SK-N-SH treated with all-trans-retinoic acid at 6 μM for 48 hours (cell line): ENCODE data around the gene LIFR.
A peak's percentile ranks its signal among the peaks of the same experiment; 100 is the strongest.

Experiments used
- ATAC-seq: fragments of 200-7000 bp; cut with Tn5 transposase; 3 replicates; pipeline ENCODE4 v1.9.1; 2020; ENCODE audit warnings: mild to moderate bottlenecking, moderate library complexity
- ARNTL ChIP-seq: fragments of 450-650 bp; formaldehyde crosslinking; IDR thresholded peaks from 2 replicates; pipeline ENCODE4 v1.5.0; 2020; ENCODE audit warnings: low read depth, mild to moderate bottlenecking, moderate library complexity, borderline replicate concordance
- BACH2 ChIP-seq: fragments of 250-450 bp; sonication (Bioruptor Pico); IDR thresholded peaks from 2 replicates; pipeline ENCODE4 v1.9.0; 2021; ENCODE audit warnings: mild to moderate bottlenecking, borderline replicate concordance
- CREB5 ChIP-seq: fragments of 250-450 bp; sonication (Bioruptor Pico); IDR thresholded peaks from 2 replicates; pipeline ENCODE4 v1.5.1; 2020; ENCODE audit warnings: low read depth, mild to moderate bottlenecking, moderate library complexity
- CSDC2 ChIP-seq: fragments of 250-450 bp; sonication (Bioruptor Pico); IDR thresholded peaks from 2 replicates; pipeline ENCODE4 v1.5.0; 2020; ENCODE audit warnings: mild to moderate bottlenecking, moderate library complexity
- CSRNP3 ChIP-seq: fragments of 250-450 bp; sonication (Bioruptor Pico); IDR thresholded peaks from 2 replicates; pipeline ENCODE4 v1.5.1; 2021; ENCODE audit warnings: mild to moderate bottlenecking, moderate library complexity
- ESRRG ChIP-seq: fragments of 250-450 bp; sonication (Bioruptor Pico); IDR thresholded peaks from 2 replicates; pipeline ENCODE4 v1.6.1; 2021; ENCODE audit warnings: mild to moderate bottlenecking
- GLIS3 ChIP-seq: fragments of 250-450 bp; sonication (Bioruptor Pico); IDR thresholded peaks from 2 replicates; pipeline ENCODE4 v1.5.0; 2020; ENCODE audit warnings: mild to moderate bottlenecking, moderate library complexity
- ISL1 ChIP-seq: fragments of 250-450 bp; sonication (Bioruptor Pico); IDR thresholded peaks from 2 replicates; pipeline ENCODE4 v2.1.2; 2022; ENCODE audit warnings: mild to moderate bottlenecking, moderate library complexity
- OSR1 ChIP-seq: fragments of 250-450 bp; sonication (Bioruptor Pico); IDR thresholded peaks from 2 replicates; pipeline ENCODE4 v1.8.0; 2022; ENCODE audit warnings: moderate library complexity, mild to moderate bottlenecking, inconsistent platforms
- POU6F1 ChIP-seq: fragments of 250-450 bp; sonication (Bioruptor Pico); IDR thresholded peaks from 2 replicates; pipeline ENCODE4 v1.8.0; 2021; ENCODE audit warnings: low read depth, mild to moderate bottlenecking, moderate library complexity, borderline replicate concordance
- PPARA ChIP-seq: fragments of 250-450 bp; sonication (Bioruptor Pico); IDR thresholded peaks from 2 replicates; pipeline ENCODE4 v1.5.0; 2020; ENCODE audit warnings: mild to moderate bottlenecking, borderline replicate concordance
- RARB ChIP-seq: fragments of 250-450 bp; sonication (Bioruptor Pico); IDR thresholded peaks from 2 replicates; pipeline ENCODE4 v1.8.0; 2021; ENCODE audit warnings: mild to moderate bottlenecking, moderate library complexity
- SNAI2 ChIP-seq: fragments of 250-450 bp; sonication (Bioruptor Pico); IDR thresholded peaks from 2 replicates; pipeline ENCODE4 v1.5.0; 2020; ENCODE audit warnings: mild to moderate bottlenecking, moderate library complexity
- TCF4 ChIP-seq: fragments of 250-450 bp; sonication (Bioruptor Pico); IDR thresholded peaks from 2 replicates; pipeline ENCODE4 v1.8.0; 2021; ENCODE audit warnings: mild to moderate bottlenecking, moderate library complexity, borderline replicate concordance
- TOX ChIP-seq: fragments of 250-450 bp; sonication (Bioruptor Pico); IDR thresholded peaks from 2 replicates; pipeline ENCODE4 v1.8.0; 2021; ENCODE audit warnings: mild to moderate bottlenecking, moderate library complexity, borderline replicate concordance
- TSHZ2 ChIP-seq: fragments of 250-450 bp; sonication (Bioruptor Pico); IDR thresholded peaks from 2 replicates; pipeline ENCODE4 v1.5.0; 2020; ENCODE audit warnings: mild to moderate bottlenecking, moderate library complexity
- ZC3H10 ChIP-seq: fragments of 250-450 bp; sonication (Bioruptor Pico); IDR thresholded peaks from 2 replicates; pipeline ENCODE4 v1.5.1; 2021; ENCODE audit warnings: mild to moderate bottlenecking, moderate library complexity
- ZFP3 ChIP-seq: fragments of 250-450 bp; sonication (Bioruptor Pico); IDR thresholded peaks from 2 replicates; pipeline ENCODE4 v1.5.0; 2020; ENCODE audit warnings: mild to moderate bottlenecking, moderate library complexity
- ZFP30 ChIP-seq: fragments of 450-650 bp; formaldehyde crosslinking; IDR thresholded peaks from 2 replicates; pipeline ENCODE4 v1.5.0; 2022; ENCODE audit warnings: mild to moderate bottlenecking, moderate library complexity
- ZNF565 ChIP-seq: fragments of 450-650 bp; formaldehyde crosslinking; conservative IDR thresholded peaks from 2 replicates; pipeline ENCODE4 v1.5.0; 2020; ENCODE audit warnings: low read depth, mild to moderate bottlenecking, moderate library complexity
- ZNF70 ChIP-seq: fragments of 450-650 bp; formaldehyde crosslinking; IDR thresholded peaks from 2 replicates; pipeline ENCODE4 v1.5.0; 2020; ENCODE audit warnings: mild to moderate bottlenecking, moderate library complexity
- ZNF8 ChIP-seq: fragments of 450-650 bp; formaldehyde crosslinking; IDR thresholded peaks from 2 replicates; pipeline ENCODE4 v1.5.0; 2020; ENCODE audit warnings: mild to moderate bottlenecking, moderate library complexity
- TF ChIP-seq, protein P1 (sequence below): fragments of 250-450 bp; sonication (Bioruptor Pico); IDR thresholded peaks from 2 replicates; pipeline ENCODE4 v1.8.0; 2020; ENCODE audit warnings: mild to moderate bottlenecking, moderate library complexity, borderline replicate concordance

Gene LIFR

GRCh38 chr5:38557308-38557710, 863 bp upstream of the LIFR start:
- TF ChIP-seq OSR1 (no peak), PPARA (CRISPR knock-in tag) (no peak), SNAI2 (CRISPR knock-in tag) (no peak), BACH2 (no peak), GLIS3 (CRISPR knock-in tag) (no peak), ISL1 (CRISPR knock-in tag) (no peak), TOX (CRISPR knock-in tag) (no peak), CSRNP3 (CRISPR knock-in tag) (no peak), ZNF70 (no peak), ZFP3 (CRISPR knock-in tag) (no peak), ZNF8 (no peak), TSHZ2 (CRISPR knock-in tag) (no peak; the same call in 1 of the 2 replicates), ARNTL (CRISPR knock-in tag) (no peak), TCF4 (CRISPR knock-in tag) (no peak), CREB5 (CRISPR knock-in tag) (no peak), RARB (CRISPR knock-in tag) (no peak), ZC3H10 (CRISPR knock-in tag) (no peak), POU6F1 (CRISPR knock-in tag) (no peak), ESRRG (CRISPR knock-in tag) (no peak)
- TF ChIP-seq, protein P1, sequence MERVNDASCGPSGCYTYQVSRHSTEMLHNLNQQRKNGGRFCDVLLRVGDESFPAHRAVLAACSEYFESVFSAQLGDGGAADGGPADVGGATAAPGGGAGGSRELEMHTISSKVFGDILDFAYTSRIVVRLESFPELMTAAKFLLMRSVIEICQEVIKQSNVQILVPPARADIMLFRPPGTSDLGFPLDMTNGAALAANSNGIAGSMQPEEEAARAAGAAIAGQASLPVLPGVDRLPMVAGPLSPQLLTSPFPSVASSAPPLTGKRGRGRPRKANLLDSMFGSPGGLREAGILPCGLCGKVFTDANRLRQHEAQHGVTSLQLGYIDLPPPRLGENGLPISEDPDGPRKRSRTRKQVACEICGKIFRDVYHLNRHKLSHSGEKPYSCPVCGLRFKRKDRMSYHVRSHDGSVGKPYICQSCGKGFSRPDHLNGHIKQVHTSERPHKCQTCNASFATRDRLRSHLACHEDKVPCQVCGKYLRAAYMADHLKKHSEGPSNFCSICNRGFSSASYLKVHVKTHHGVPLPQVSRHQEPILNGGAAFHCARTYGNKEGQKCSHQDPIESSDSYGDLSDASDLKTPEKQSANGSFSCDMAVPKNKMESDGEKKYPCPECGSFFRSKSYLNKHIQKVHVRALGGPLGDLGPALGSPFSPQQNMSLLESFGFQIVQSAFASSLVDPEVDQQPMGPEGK (CRISPR knock-in tag), result no peak
- peak; percentile 38; the same call in 2 of the 3 replicates for ATAC-seq

- ATAC-seq, result peak; percentile 60
- TF ChIP-seq ZNF8 (no peak), RARB (CRISPR knock-in tag) (no peak), GLIS3 (CRISPR knock-in tag) (no peak), ZC3H10 (CRISPR knock-in tag) (no peak), TOX (CRISPR knock-in tag) (no peak), TCF4 (CRISPR knock-in tag) (no peak), ZFP3 (CRISPR knock-in tag) (no peak), SNAI2 (CRISPR knock-in tag) (no peak), CSDC2 (CRISPR knock-in tag) (no peak), PPARA (CRISPR knock-in tag) (no peak), ARNTL (CRISPR knock-in tag) (no peak), ISL1 (CRISPR knock-in tag) (no peak), CREB5 (CRISPR knock-in tag) (no peak), ZFP30 (CRISPR knock-in tag) (no peak), OSR1 (no peak), BACH2 (no peak), TSHZ2 (CRISPR knock-in tag) (no peak), ZNF565 (no peak)
- TF ChIP-seq, protein P1 (CRISPR knock-in tag), result no peak
Observed at GRCh38 chr5:38556088-38556598, 303 bp downstream of the LIFR start.
